K562 (cell line): ENCODE data around the gene SLC35G2. TPM values are rescaled to one million over a fixed set of nuclear protein-coding genes. Genes with fewer than 3 reads are reported as not detected.

Source experiments
- ATAC-seq: fragments of 200-7000 bp; cut with Tn5 transposase; 3 replicates; pipeline ENCODE4 v1.9.1; 2020; ENCODE audit warnings: moderate library complexity
- BruUV-seq: library from RNA; stranded (reverse); fragments of 400-500 nt; replicated peaks from 2 replicates; lab custom pipeline; 2021; lab: Mats Ljungman, UMichigan
- CTCF ChIA-PET: fragments of 300-600 bp; formaldehyde crosslinking; extraction: SDS; loops from one replicate; lab custom pipeline; 2021; ENCODE audit warnings: low intra/inter-chr PET ratio; lab: Yijun Ruan, JAX
- POLR2A ChIA-PET: fragments of 300-600, 350-650 bp; sonication (Branson Sonifier 250); formaldehyde crosslinking; extraction: SDS; loops from one replicate; lab custom pipeline; 2021; ENCODE audit warnings: antibody characterized with exemption, inconsistent platforms; lab: Yijun Ruan, JAX
- DNase-seq, 4 experiments: peaks; one replicate each; pipeline versions ENCODE4 v3.0.0 to v3.0.0-alpha.2; 2011 to 2018; ENCODE audit warnings: low spot score in 3 of 4, mixed read lengths in 3 of 4; ENCODE audit errors: extremely low read depth in 1 of 4
- FAIRE-seq: peaks from 2 replicates; lab custom pipeline; 2011; peaks lifted over from hg19 to GRCh38; lab: Jason Lieb, UNC
- H2AFZ ChIP-seq: 2 replicates; pipeline ENCODE4 v1.6.0; 2011; ENCODE audit warnings: low read depth, low read length, control low read depth, inconsistent platforms
- H3K27ac ChIP-seq: fragments of 200-600 bp; 3 replicates; pipeline ENCODE4 v1.8.0; 2011; ENCODE audit warnings: low read depth, mild to moderate bottlenecking, control low read depth, inconsistent platforms, low read length, moderate library complexity, mixed read lengths; ENCODE audit errors: extremely low read depth
- H3K27me3 ChIP-seq, 2 experiments: fragments of 300-600 bp in 1 of 2; 2 replicates in 1 of 2; 3 replicates in 1 of 2; pipeline versions ENCODE4 v1.6.0 to v1.8.0; 2011; ENCODE audit warnings: inconsistent platforms in 2 of 2, low read length in 2 of 2, mild to moderate bottlenecking in 1 of 2, mixed read lengths in 1 of 2, moderate library complexity in 1 of 2; ENCODE audit not compliant: control insufficient read depth in 2 of 2, insufficient read depth in 2 of 2
- H3K36me3 ChIP-seq: fragments of 300-600 bp; 3 replicates; pipeline ENCODE4 v1.8.0; 2011; ENCODE audit warnings: mild to moderate bottlenecking, low read length, inconsistent platforms; ENCODE audit not compliant: control insufficient read depth, insufficient read depth
- H3K4me1 ChIP-seq, 2 experiments: fragments of 200-600 bp in 1 of 2; replicated peaks in 1 of 2; 2 replicates in 1 of 2; 3 replicates in 1 of 2; pipeline versions ENCODE4 v1.5.1 to v1.8.0; 2011; ENCODE audit warnings: inconsistent platforms in 2 of 2, low read length in 2 of 2, mild to moderate bottlenecking in 1 of 2, mixed read lengths in 1 of 2, moderate library complexity in 1 of 2; ENCODE audit not compliant: control insufficient read depth in 2 of 2, insufficient read depth in 2 of 2
- H3K4me2 ChIP-seq: 2 replicates; pipeline ENCODE4 v1.6.1; 2011; ENCODE audit warnings: low read length, control low read depth, inconsistent platforms, mixed read lengths; ENCODE audit not compliant: insufficient read depth
- H3K4me3 ChIP-seq: fragments of 200-600 bp; sonication (generic), shearing (Covaris generic); 2 replicates; pipeline ENCODE4 v1.5.1; 2016; ENCODE audit warnings: control low read depth, inconsistent platforms
- H3K79me2 ChIP-seq: fragments of 200-600 bp; 3 replicates; pipeline ENCODE4 v1.8.0; 2011; ENCODE audit warnings: low read length, inconsistent platforms; ENCODE audit not compliant: control insufficient read depth, insufficient read depth
- H3K9ac ChIP-seq, 2 experiments: 2 replicates each; pipeline versions ENCODE4 v1.6.0 to v1.6.1; 2011; ENCODE audit warnings: low read depth in 2 of 2, low read length in 2 of 2, control low read depth in 1 of 2, inconsistent platforms in 1 of 2, mild to moderate bottlenecking in 1 of 2, mixed read lengths in 1 of 2; ENCODE audit not compliant: insufficient read depth in 1 of 2
- H3K9me1 ChIP-seq: one replicate; pipeline ENCODE4 v1.6.0; 2011; ENCODE audit warnings: inconsistent platforms, mild to moderate bottlenecking, low read length, moderate library complexity; ENCODE audit not compliant: control insufficient read depth, insufficient read depth
- H3K9me3 ChIP-seq: replicated peaks from 2 replicates; pipeline ENCODE4 v1.5.1; 2011; ENCODE audit warnings: low read depth, low read length, inconsistent platforms; ENCODE audit not compliant: control insufficient read depth, insufficient read depth
- H4K20me1 ChIP-seq: replicated peaks from 2 replicates; pipeline ENCODE4 v1.6.1; 2011; ENCODE audit warnings: low read length, inconsistent platforms, mixed read lengths; ENCODE audit not compliant: control insufficient read depth, insufficient read depth
- CREB1 ChIP-seq, 2 experiments: sonication (generic) in 1 of 2; formaldehyde crosslinking in 1 of 2; IDR thresholded peaks; 2 replicates each; pipeline versions ENCODE4 v1.6.1 to v1.8.0; 2012 to 2022; ENCODE audit warnings: inconsistent platforms in 1 of 2, mild to moderate bottlenecking in 1 of 2, missing genetic modification reagents in 1 of 2, moderate library complexity in 1 of 2
- DPF2 ChIP-seq: fragments of 450-650 bp; IDR thresholded peaks from 2 replicates; pipeline ENCODE4 v1.6.1; 2016
- EP400 ChIP-seq: fragments of 450-650 bp; IDR thresholded peaks from 2 replicates; pipeline ENCODE4 v1.6.1; 2017; ENCODE audit warnings: antibody characterized with exemption, mild to moderate bottlenecking, moderate library complexity
- HINFP ChIP-seq: fragments of 450-650 bp; conservative IDR thresholded peaks from 2 replicates; pipeline ENCODE4 v1.6.1; 2016; ENCODE audit warnings: missing genetic modification characterization, low read depth, mild to moderate bottlenecking, control low read depth, missing compliant biosample characterization
- HIVEP1 ChIP-seq: fragments of 250-450 bp; sonication (Bioruptor Pico); IDR thresholded peaks from 2 replicates; pipeline ENCODE4 v1.4.0; 2020; ENCODE audit warnings: mild to moderate bottlenecking
- KLF13 ChIP-seq: fragments of 450-650 bp; IDR thresholded peaks from 2 replicates; pipeline ENCODE4 v1.6.1; 2016; ENCODE audit warnings: missing genetic modification characterization, low read depth, mild to moderate bottlenecking, missing compliant biosample characterization, moderate library complexity, borderline replicate concordance
- MAFK ChIP-seq: IDR thresholded peaks from 2 replicates; pipeline ENCODE4 v1.6.1; 2011; ENCODE audit warnings: low read length, improper control_type of control experiment
- TSC22D4 ChIP-seq: fragments of 450-650 bp; IDR thresholded peaks from 2 replicates; pipeline ENCODE4 v1.6.1; 2016; ENCODE audit warnings: missing genetic modification characterization, missing biosample characterization, control low read depth
- ZFP30 ChIP-seq: fragments of 250-450 bp; sonication (Bioruptor Pico); IDR thresholded peaks from 2 replicates; pipeline ENCODE4 v1.8.0; 2022; ENCODE audit warnings: moderate library complexity, mild to moderate bottlenecking, inconsistent platforms, borderline replicate concordance
- ZFP36 ChIP-seq: fragments of 150-350 bp; IDR thresholded peaks from 2 replicates; pipeline ENCODE4 v1.6.1; 2018; ENCODE audit warnings: low read length, low read depth; ENCODE audit not compliant: partially characterized antibody
- ZNF384 ChIP-seq: IDR thresholded peaks from 2 replicates; pipeline ENCODE4 v1.6.1; 2012; ENCODE audit warnings: low read depth, low read length, improper control_type of control experiment
- ZNF830 ChIP-seq: fragments of 250-450 bp; sonication (Bioruptor Pico); IDR thresholded peaks from 2 replicates; pipeline ENCODE4 v1.5.0; 2021; ENCODE audit warnings: mild to moderate bottlenecking
- WGBS: fragments of 100-300 bp; shearing (Covaris generic); methylation state at CpG from one replicate; pipeline ENCODE4 v1.1.6; 2016; ENCODE audit warnings: low coverage, mixed read lengths; ENCODE audit not compliant: insufficient coverage; ENCODE audit errors: missing lambda C conversion rate; 5-methylcytosine and 5-hydroxymethylcytosine counted together
- in situ Hi-C: fragments of 300-500 bp; cut with MboI; formaldehyde crosslinking; loops from 4 replicates; pipeline ENCODE4 v1.15.0; 2018; ENCODE audit warnings: inconsistent platforms, mixed read lengths
- intact Hi-C: fragments of 100-400 bp; cut with micrococcal nuclease; formaldehyde crosslinking; loops from 2 replicates; pipeline ENCODE4 v1.14.2; 2022
- polyA plus RNA-seq, 8 experiments: library from polyadenylated mRNA; depleted of rRNA in 4 of 8; stranded (reverse) in 5 of 8; unstranded in 3 of 8; fragments of >200 nt; fragmentation: Nextera tagmentation in 2 of 8; fragmentation: Illumina TruSeq in 1 of 8; extraction: Ambion mirVana in 2 of 8; extraction: Trizol in 1 of 8; gene quantifications; 2 replicates each; pipeline versions ENCODE4 v1.2.1 to v1.2.3, GENCODE V29; 2011 to 2014; ENCODE audit warnings: inconsistent platforms in 1 of 8, missing spikeins in 1 of 8
- total RNA-seq, 7 experiments: library from RNA; depleted of rRNA in 6 of 7; stranded (reverse); fragments of >200 nt in 6 of 7; fragmentation: Illumina TruSeq in 2 of 7; extraction: Trizol in 2 of 7; gene quantifications; 2 replicates each; pipeline versions ENCODE4 v1.2.1 to v1.2.3, GENCODE V29; 2011 to 2021; ENCODE audit warnings: low replicate concordance in 1 of 7
- TF ChIP-seq, protein P1 (sequence below): sonication (generic); formaldehyde crosslinking; IDR thresholded peaks from 2 replicates; pipeline ENCODE4 v1.5.0; 2020; ENCODE audit warnings: missing genetic modification reagents

SLC35G2 gene
- total and polyA plus RNA-seq, 9 of the 15 experiments (the other 6 are each of a cell fraction or from before 2014, with no cell fraction given) = 2.6 to 5.9 (median 3.2) TPM

DNA sequence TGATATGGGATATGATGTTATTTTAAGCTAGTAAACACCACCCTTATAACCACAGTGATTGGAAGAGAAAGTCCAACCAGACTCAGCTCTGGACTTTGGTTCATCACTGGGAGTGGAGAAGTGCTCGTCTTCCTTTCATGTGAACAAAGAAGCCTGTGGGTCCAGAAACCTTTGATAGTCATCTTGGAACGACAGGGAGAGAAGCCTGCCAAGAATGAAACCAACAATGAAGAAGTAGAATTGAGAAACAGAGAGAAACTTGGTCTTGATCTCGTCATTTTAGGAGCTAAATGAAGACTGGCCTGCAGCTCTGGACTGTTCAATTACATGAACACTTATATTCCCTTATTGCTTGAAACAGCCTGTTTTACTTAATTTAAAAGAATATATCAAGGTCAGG is 13.1 kb upstream of the SLC35G2 start:
- CTCF ChIA-PET = no interaction called here
- Histone ChIP-seq H3K79me2 (no peaks in the 10 kb centered on the region), H3K27ac (no peak overlapping the region), H3K9me1 (no peaks in the 10 kb centered on the region), H3K4me2 (no peak overlapping the region), H3K4me3 (no peak overlapping the region), H3K9ac (no peak overlapping the region), H3K27me3 (no peaks in the 10 kb centered on the region), H2AFZ (no peak overlapping the region), H3K4me1 (no peaks in the 10 kb centered on the region), H3K9me3 (no peaks in the 10 kb centered on the region), H4K20me1 (no peaks in the 10 kb centered on the region), H3K36me3 (no peaks in the 10 kb centered on the region)
- POLR2A ChIA-PET = interaction anchor here (0.6 to 1.0 kb wide), 2 partner anchors 11 to 177 kb away, joined by 3 to 4 read pairs; no protein-coding TSS in a partner anchor
- no peak for DNase-seq
- ATAC-seq = no peak
- in situ Hi-C loops = no loop called here
- no peak for FAIRE-seq
- intact Hi-C loops = no loop called here
- BruUV-seq = no TSS peak
- WGBS = 29% methylated on average over 3 of the region's 3 CpGs
- no peak for TF ChIP-seq KLF13 (tag)
- no peak for TF ChIP-seq ZNF830 (CRISPR knock-in tag)
- no peak for TF ChIP-seq DPF2
- no peak for TF ChIP-seq ZFP36
- no peak for TF ChIP-seq MAFK
- no peak for TF ChIP-seq ZNF384
- TF ChIP-seq EP400 = no peak

DNA sequence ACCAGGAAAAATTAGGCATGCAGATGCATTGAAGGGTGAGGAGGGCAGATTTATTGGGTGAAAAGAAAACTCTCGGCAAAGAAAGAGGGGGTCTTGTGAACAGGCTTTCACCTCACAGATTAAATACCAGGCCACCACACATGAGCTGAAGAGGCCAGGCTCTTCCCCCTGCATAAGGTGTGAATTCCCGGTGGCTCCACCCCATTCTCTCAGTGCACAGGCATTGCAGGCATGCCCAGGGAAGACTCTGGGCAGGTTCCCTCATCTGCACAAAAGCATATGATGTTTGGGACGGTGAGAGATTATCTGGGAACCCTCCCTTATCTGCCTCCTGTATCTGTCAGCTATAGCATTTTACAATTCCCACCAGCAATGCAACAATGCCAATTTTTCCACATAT is 7.2 kb upstream of the SLC35G2 start:
- Histone ChIP-seq H3K27ac (no peak overlapping the region), H3K4me2 (no peak overlapping the region), H3K79me2 (no peaks in the 10 kb centered on the region), H3K27me3 (no peaks in the 10 kb centered on the region), H3K4me3 (no peak overlapping the region), H3K9me3 (no peaks in the 10 kb centered on the region), H2AFZ (no peak overlapping the region), H3K4me1 (no peaks in the 10 kb centered on the region), H4K20me1 (no peaks in the 10 kb centered on the region), H3K9ac (no peak overlapping the region), H3K36me3 (no peaks in the 10 kb centered on the region), H3K9me1 (no peaks in the 10 kb centered on the region)
- no peak for DNase-seq
- in situ Hi-C loops = no loop called here
- ChIA-PET POLR2A (no interaction called here), CTCF (interaction anchor here (0.5 kb wide), 1 partner anchor 365 kb away, joined by 3 read pairs; no protein-coding TSS in a partner anchor)
- intact Hi-C loops = no loop called here
- no peak for ATAC-seq
- no TSS peak for BruUV-seq
- WGBS = 40% methylated on average over 3 of the region's 3 CpGs
- FAIRE-seq = no peak
- TF ChIP-seq, protein P1, sequence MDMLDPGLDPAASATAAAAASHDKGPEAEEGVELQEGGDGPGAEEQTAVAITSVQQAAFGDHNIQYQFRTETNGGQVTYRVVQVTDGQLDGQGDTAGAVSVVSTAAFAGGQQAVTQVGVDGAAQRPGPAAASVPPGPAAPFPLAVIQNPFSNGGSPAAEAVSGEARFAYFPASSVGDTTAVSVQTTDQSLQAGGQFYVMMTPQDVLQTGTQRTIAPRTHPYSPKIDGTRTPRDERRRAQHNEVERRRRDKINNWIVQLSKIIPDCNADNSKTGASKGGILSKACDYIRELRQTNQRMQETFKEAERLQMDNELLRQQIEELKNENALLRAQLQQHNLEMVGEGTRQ = no peak
- no peak for TF ChIP-seq CREB1 (IDR thresholded peaks at IDR 0.05)
- TF ChIP-seq CREB1 (CRISPR knock-in tag; IDR thresholded peaks at IDR 0.05) = no peak
- TF ChIP-seq HINFP (tag) = no peak
- TF ChIP-seq ZFP30 (CRISPR knock-in tag) = no peak
- TF ChIP-seq HIVEP1 (CRISPR knock-in tag) = no peak
- no peak for TF ChIP-seq TSC22D4 (tag)
